LNCaP clone FGC (cell line): ENCODE measurements around the gene PTGS1.

ENCODE experiments used
- DNase-seq: peaks from one replicate; pipeline ENCODE4 v3.0.0-alpha.2; 2011; ENCODE audit warnings: low read depth
- H3K4me3 ChIP-seq: 2 replicates; pipeline ENCODE4 v1.5.1; 2011; ENCODE audit warnings: mild to moderate bottlenecking, low read depth, low read length, control low read depth
- CTCF ChIP-seq: IDR thresholded peaks from 2 replicates; pipeline ENCODE4 v1.5.1; 2012; ENCODE audit warnings: mild to moderate bottlenecking; ENCODE audit not compliant: control insufficient read depth, insufficient read depth; ENCODE audit errors: extremely low read depth

The PTGS1 gene

GRCh38 chr9:122347348-122348287 is 23.2 kb upstream of the PTGS1 start:
- DNase-seq, result no peak
- TF ChIP-seq CTCF, result no peak
- no peak overlapping the region for H3K4me3 ChIP-seq

DNA sequence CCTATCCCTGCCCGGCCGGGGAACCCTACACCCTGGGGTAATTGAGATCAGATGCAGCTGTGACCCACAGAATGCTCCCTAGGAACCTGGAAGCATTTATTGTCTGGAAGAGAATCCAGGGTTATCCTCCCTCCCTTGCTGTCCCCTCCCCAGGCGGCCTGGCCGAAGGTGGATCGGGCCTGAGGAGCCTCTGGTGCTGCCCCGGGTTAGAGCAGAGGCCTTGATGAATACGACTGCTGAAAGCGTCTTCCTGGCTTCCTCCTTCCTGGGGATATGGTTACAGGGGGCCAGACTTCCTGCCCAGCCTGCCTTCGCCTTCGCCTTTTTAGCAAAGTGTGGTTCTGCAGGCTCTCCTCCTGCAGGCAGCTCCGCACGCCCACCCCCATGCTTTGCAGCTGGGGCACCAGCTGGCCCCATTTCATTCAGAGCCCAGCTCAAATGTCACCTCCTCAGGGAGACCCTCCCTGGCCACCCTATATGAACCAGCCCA is 22.5 kb upstream of the PTGS1 start:
- no peak for TF ChIP-seq CTCF
- H3K4me3 ChIP-seq, result no peak overlapping the region
- no peak for DNase-seq

- TF ChIP-seq CTCF, result no peak
- H3K4me3 ChIP-seq, result no peak overlapping the region
- DNase-seq, result no peak
Observed at GRCh38 chr9:122348791-122349190, 22.0 kb upstream of the PTGS1 start.

GRCh38 chr9:122349201-122349600 is 21.6 kb upstream of the PTGS1 start:
- H3K4me3 ChIP-seq, result no peak overlapping the region
- DNase-seq, result no peak
- no peak for TF ChIP-seq CTCF

GRCh38 chr9:122350577-122351355 is 20.1 kb upstream of the PTGS1 start:
- H3K4me3 ChIP-seq, result no peak overlapping the region
- TF ChIP-seq CTCF, result peak; percentile 97
- peak; percentile 8 for DNase-seq

GRCh38 chr9:122354536-122355199 is 16.2 kb upstream of the PTGS1 start:
- DNase-seq, result no peak
- no peak for TF ChIP-seq CTCF
- H3K4me3 ChIP-seq, result no peak overlapping the region
